ENCODE results near the gene CTPS1. TPM values are rescaled to one million over a fixed set of nuclear protein-coding genes. Genes with fewer than 3 reads are reported as not detected.

Gene CTPS1, protein sequence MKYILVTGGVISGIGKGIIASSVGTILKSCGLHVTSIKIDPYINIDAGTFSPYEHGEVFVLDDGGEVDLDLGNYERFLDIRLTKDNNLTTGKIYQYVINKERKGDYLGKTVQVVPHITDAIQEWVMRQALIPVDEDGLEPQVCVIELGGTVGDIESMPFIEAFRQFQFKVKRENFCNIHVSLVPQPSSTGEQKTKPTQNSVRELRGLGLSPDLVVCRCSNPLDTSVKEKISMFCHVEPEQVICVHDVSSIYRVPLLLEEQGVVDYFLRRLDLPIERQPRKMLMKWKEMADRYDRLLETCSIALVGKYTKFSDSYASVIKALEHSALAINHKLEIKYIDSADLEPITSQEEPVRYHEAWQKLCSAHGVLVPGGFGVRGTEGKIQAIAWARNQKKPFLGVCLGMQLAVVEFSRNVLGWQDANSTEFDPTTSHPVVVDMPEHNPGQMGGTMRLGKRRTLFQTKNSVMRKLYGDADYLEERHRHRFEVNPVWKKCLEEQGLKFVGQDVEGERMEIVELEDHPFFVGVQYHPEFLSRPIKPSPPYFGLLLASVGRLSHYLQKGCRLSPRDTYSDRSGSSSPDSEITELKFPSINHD
- polyA plus RNA-seq (2011; rRNA removed) = 145 and 181 TPM in 2 replicates
- 75.4 and 77.9 TPM in 2 replicates for polyA plus RNA-seq (2012; cell fraction: cytosol; rRNA removed)
- polyA plus RNA-seq (2012; cell fraction: nucleus; rRNA removed) = 113 and 172 TPM in 2 replicates
- 159 to 169 TPM (median 159 TPM) in 3 replicates for polyA plus RNA-seq (2017; fragmentation: RNase III; extraction: RNeasy Plus Mini Kit Qiagen cat#74134 plus additional on column Dnase treatment)
- polyA minus RNA-seq (2011; rRNA and poly(A)+ RNA removed) = 206 and 264 TPM in 2 replicates

DNA sequence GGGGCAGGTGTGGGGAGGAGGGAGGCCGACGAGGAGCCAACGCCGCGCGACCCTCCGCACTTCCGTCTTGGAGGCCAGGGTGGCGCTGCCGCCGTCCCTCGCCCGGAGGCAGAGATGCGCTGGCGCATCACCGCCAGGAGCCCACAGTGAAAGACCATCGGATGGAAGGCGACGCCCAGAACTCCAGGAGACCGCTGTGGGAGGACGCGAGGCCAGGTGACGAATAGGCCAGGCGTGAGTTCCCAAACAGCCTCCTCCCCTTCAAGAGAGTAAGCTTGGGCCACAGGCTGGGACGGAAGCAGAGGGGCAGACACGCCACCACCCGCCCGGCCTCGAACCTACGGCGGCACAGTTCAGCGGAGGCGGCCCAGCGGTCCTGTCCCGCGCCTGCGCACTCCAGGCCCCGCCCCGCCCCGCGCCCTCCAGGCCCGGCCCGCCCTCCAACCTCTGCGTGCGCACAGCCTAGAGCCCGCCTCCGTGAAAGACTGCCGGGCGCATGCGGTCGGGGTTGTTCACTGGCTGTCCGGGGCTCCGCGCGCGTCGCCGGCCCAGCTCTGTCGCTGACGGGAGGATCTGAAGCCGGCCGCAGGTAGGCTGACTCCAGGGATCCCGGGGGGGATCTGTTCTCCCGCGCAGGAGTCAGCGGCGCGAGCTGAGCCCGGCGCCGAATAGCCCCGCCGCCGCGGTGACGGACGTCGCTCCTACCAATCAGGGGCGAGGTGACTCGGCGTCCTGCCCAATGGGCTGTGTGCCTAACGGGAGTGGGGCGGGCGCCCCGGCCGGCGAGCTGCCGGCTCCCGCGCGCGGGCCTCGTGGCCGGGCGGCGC lies at the start of gene CTPS1:
CTPS1 (plus strand) TSS at position 456 of the 827 bp plus-strand sequence. CDS start 3,595 bp downstream, outside the sequence.
- Histone ChIP-seq H3K4me1 (peaks cover 60% of the 10 kb centered on the region), H3K9me3 (no peaks in the 10 kb centered on the region), H3K4me2 (peak within 1 kb of the TSS; percentile 93), H3K27ac (peak within 1 kb of the TSS; percentile 99 to 100), H3K4me3 (peak within 1 kb of the TSS; percentile 93)
- TF ChIP-seq FOSL2 (IDR thresholded peaks at IDR 0.05) (no peak), FOSL2 (CRISPR knock-in tag; IDR thresholded peaks at IDR 0.05) (peak; percentile 19; the same call in 1 of the 2 replicates), GATA3 (IDR thresholded peaks at IDR 0.05; ENCODE audit: borderline replicate concordance) (peak; percentile 8; the same call in 1 of the 2 replicates), NPAS2 (CRISPR knock-in tag; IDR thresholded peaks at IDR 0.05; ENCODE audit: borderline replicate concordance) (no peak), JUN (IDR thresholded peaks at IDR 0.05) (peak; percentile 65 to 87; a peak in 4 of 5 replicates), CBX2 (IDR thresholded peaks at IDR 0.05; ENCODE audit: borderline replicate concordance, low read depth) (no peak), MYC (IDR thresholded peaks at IDR 0.05; ENCODE audit: borderline replicate concordance, low read length) (peak; percentile 78; the same call in 1 of the 2 replicates), ESRRA (IDR thresholded peaks at IDR 0.05; ENCODE audit: borderline replicate concordance, low read length) (no peak), JUNB (IDR thresholded peaks at IDR 0.05) (no peak), EHMT2 (IDR thresholded peaks at IDR 0.05; ENCODE audit: low read depth) (no peak), POLR2A (IDR thresholded peaks at IDR 0.05; ENCODE audit: low read length) (peak; percentile 55), EHF (CRISPR knock-in tag; IDR thresholded peaks at IDR 0.05) (no peak; the same call in 1 of the 2 replicates)
- TF ChIP-seq, protein P1, sequence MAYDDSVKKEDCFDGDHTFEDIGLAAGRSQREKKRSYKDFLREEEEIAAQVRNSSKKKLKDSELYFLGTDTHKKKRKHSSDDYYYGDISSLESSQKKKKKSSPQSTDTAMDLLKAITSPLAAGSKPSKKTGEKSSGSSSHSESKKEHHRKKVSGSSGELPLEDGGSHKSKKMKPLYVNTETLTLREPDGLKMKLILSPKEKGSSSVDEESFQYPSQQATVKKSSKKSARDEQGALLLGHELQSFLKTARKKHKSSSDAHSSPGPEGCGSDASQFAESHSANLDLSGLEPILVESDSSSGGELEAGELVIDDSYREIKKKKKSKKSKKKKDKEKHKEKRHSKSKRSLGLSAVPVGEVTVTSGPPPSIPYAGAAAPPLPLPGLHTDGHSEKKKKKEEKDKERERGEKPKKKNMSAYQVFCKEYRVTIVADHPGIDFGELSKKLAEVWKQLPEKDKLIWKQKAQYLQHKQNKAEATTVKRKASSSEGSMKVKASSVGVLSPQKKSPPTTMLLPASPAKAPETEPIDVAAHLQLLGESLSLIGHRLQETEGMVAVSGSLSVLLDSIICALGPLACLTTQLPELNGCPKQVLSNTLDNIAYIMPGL (CRISPR knock-in tag; IDR thresholded peaks at IDR 0.05; ENCODE audit: borderline replicate concordance) = no peak
- TF ChIP-seq, protein P2, sequence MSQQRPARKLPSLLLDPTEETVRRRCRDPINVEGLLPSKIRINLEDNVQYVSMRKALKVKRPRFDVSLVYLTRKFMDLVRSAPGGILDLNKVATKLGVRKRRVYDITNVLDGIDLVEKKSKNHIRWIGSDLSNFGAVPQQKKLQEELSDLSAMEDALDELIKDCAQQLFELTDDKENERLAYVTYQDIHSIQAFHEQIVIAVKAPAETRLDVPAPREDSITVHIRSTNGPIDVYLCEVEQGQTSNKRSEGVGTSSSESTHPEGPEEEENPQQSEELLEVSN (IDR thresholded peaks at IDR 0.05; ENCODE audit: borderline replicate concordance, low read depth) = peak; percentile 63; the same call in 1 of the 2 replicates
- TF ChIP-seq, protein P3, sequence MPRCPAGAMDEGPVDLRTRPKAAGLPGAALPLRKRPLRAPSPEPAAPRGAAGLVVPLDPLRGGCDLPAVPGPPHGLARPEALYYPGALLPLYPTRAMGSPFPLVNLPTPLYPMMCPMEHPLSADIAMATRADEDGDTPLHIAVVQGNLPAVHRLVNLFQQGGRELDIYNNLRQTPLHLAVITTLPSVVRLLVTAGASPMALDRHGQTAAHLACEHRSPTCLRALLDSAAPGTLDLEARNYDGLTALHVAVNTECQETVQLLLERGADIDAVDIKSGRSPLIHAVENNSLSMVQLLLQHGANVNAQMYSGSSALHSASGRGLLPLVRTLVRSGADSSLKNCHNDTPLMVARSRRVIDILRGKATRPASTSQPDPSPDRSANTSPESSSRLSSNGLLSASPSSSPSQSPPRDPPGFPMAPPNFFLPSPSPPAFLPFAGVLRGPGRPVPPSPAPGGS (IDR thresholded peaks at IDR 0.05) = peak; percentile 93
- TF ChIP-seq, protein P4, sequence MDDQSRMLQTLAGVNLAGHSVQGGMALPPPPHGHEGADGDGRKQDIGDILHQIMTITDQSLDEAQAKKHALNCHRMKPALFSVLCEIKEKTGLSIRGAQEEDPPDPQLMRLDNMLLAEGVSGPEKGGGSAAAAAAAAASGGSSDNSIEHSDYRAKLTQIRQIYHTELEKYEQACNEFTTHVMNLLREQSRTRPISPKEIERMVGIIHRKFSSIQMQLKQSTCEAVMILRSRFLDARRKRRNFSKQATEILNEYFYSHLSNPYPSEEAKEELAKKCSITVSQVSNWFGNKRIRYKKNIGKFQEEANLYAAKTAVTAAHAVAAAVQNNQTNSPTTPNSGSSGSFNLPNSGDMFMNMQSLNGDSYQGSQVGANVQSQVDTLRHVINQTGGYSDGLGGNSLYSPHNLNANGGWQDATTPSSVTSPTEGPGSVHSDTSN (IDR thresholded peaks at IDR 0.05) = peak; percentile 85; the same call in 1 of the 2 replicates
- TF ChIP-seq, protein P5, sequence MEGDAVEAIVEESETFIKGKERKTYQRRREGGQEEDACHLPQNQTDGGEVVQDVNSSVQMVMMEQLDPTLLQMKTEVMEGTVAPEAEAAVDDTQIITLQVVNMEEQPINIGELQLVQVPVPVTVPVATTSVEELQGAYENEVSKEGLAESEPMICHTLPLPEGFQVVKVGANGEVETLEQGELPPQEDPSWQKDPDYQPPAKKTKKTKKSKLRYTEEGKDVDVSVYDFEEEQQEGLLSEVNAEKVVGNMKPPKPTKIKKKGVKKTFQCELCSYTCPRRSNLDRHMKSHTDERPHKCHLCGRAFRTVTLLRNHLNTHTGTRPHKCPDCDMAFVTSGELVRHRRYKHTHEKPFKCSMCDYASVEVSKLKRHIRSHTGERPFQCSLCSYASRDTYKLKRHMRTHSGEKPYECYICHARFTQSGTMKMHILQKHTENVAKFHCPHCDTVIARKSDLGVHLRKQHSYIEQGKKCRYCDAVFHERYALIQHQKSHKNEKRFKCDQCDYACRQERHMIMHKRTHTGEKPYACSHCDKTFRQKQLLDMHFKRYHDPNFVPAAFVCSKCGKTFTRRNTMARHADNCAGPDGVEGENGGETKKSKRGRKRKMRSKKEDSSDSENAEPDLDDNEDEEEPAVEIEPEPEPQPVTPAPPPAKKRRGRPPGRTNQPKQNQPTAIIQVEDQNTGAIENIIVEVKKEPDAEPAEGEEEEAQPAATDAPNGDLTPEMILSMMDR (IDR thresholded peaks at IDR 0.05) = peak; percentile 24; the same call in 1 of the 3 replicates
- TF ChIP-seq, protein P6, sequence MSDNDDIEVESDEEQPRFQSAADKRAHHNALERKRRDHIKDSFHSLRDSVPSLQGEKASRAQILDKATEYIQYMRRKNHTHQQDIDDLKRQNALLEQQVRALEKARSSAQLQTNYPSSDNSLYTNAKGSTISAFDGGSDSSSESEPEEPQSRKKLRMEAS (IDR thresholded peaks at IDR 0.05) = peak; percentile 85
- ChIA-PET POLR2A (interaction anchor here (0.8 to 2.4 kb wide), 12 partner anchors 13 to 421 kb away, joined by 3 to 16 read pairs (median 6); partner anchors contain the start of gene CITED4), CTCF (interaction anchor here (0.6 to 2.7 kb wide), 14 partner anchors 10 to 130 kb away, joined by 3 to 12 read pairs (median 3); no protein-coding TSS in a partner anchor)
- peak; percentile 89 to 96 for DNase-seq (ENCODE audit: low read depth in 1 of 2, low spot score in 1 of 2)
- 0% methylated on average over 9 of the region's 96 CpGs for WGBS (ENCODE audit: missing lambda C conversion rate)
- peak; percentile 72 to 78 for ATAC-seq
- no peak for FAIRE-seq

All from A549 (cell line).